ENCODE measurements around the gene DROSHA.

Gene DROSHA

DNA sequence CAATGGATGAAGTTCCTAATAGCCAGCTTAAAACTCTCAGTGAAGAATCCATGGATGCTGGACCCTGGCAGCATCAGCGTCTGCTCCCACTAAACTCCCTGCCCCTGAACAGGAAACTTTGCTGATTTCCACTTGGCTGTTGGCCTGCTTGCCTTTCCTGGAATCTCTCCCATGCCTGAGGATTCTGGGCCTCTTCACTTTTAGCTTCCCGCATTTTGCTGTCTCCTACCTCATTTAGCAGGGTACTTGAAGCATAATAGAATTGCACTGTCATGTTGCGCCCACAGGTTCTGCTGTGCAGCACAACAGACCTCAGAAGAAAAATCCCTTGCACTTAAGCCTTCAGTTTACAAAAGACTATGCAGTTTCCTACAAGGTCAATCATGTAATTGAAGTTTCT lies 127.6 kb downstream of the DROSHA start:
- no peak for TF ChIP-seq SIN3A (IDR thresholded peaks at IDR 0.05; ENCODE audit: borderline replicate concordance, insufficient read depth, low read length)
- TF ChIP-seq TAF1 (IDR thresholded peaks at IDR 0.05; ENCODE audit: borderline replicate concordance, insufficient read depth, low read length) = no peak
- TF ChIP-seq, protein P1, sequence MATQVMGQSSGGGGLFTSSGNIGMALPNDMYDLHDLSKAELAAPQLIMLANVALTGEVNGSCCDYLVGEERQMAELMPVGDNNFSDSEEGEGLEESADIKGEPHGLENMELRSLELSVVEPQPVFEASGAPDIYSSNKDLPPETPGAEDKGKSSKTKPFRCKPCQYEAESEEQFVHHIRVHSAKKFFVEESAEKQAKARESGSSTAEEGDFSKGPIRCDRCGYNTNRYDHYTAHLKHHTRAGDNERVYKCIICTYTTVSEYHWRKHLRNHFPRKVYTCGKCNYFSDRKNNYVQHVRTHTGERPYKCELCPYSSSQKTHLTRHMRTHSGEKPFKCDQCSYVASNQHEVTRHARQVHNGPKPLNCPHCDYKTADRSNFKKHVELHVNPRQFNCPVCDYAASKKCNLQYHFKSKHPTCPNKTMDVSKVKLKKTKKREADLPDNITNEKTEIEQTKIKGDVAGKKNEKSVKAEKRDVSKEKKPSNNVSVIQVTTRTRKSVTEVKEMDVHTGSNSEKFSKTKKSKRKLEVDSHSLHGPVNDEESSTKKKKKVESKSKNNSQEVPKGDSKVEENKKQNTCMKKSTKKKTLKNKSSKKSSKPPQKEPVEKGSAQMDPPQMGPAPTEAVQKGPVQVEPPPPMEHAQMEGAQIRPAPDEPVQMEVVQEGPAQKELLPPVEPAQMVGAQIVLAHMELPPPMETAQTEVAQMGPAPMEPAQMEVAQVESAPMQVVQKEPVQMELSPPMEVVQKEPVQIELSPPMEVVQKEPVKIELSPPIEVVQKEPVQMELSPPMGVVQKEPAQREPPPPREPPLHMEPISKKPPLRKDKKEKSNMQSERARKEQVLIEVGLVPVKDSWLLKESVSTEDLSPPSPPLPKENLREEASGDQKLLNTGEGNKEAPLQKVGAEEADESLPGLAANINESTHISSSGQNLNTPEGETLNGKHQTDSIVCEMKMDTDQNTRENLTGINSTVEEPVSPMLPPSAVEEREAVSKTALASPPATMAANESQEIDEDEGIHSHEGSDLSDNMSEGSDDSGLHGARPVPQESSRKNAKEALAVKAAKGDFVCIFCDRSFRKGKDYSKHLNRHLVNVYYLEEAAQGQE (IDR thresholded peaks at IDR 0.05; ENCODE audit: insufficient read depth in 1 of 2, low read depth in 2 of 2, low read length in 2 of 2) = no peak
- TF ChIP-seq FOXP2 (optimal IDR thresholded peaks at IDR 0.05; ENCODE audit: borderline replicate concordance, extremely low read depth, extremely low read length, insufficient read depth) = no peak
- TF ChIP-seq POLR2AphosphoS5 (IDR thresholded peaks at IDR 0.05; ENCODE audit: low read depth, low read length) = no peak

DNA sequence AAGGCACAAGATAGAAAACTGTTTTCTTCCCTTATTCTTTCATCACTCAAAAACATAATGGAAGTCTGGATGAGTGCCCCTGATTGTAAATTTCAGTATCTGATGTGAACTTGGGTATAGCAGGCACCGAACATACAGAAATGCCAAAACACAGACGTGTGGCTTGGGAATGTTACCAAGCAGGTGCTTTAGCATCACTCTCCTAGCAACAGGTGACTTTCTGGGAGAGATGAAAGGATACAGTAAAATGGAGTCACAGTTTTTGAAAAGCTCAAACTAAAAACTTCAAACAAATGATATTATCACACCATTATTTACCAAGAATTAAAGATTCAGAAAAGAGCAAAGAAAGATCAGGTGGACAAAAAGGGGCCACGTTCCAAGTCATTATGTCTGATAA lies 130.2 kb downstream of the DROSHA start:
- TF ChIP-seq TAF1 (IDR thresholded peaks at IDR 0.05; ENCODE audit: borderline replicate concordance, insufficient read depth, low read length) (no peak), SIN3A (IDR thresholded peaks at IDR 0.05; ENCODE audit: borderline replicate concordance, insufficient read depth, low read length) (no peak), POLR2AphosphoS5 (IDR thresholded peaks at IDR 0.05; ENCODE audit: low read depth, low read length) (no peak), FOXP2 (optimal IDR thresholded peaks at IDR 0.05; ENCODE audit: borderline replicate concordance, extremely low read depth, extremely low read length, insufficient read depth) (no peak)
- TF ChIP-seq, protein P1 (IDR thresholded peaks at IDR 0.05; ENCODE audit: insufficient read depth in 1 of 2, low read depth in 2 of 2, low read length in 2 of 2) = no peak

DNA sequence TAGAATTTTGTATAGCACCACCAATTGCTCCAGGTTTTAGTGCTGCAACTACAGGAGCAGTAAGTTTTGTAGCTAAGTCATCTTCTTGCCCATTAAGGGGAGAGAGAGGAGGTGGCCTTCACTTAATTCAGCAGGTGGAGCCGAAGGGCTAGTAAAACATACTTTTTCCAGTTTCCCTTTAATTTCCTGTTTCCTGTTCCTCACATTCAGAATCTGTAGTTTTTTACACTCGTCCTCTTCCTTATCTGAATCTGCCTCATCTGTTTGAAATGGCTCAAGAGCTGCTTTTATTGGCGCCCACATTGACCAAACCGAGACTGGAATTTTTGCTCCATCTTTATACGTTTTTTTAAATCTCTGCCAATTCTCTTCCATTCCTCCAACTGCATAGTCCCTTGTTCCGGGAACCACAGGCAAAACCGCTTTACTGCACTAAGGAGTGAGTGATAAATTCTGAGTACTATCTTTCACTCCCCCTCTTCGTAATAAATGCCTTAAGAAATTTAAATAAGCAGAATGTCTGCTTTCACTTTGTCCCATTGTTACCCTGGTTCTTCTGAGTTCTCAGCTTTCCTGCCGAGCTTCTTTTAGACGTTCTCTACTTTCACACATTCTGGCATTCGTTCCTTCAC lies 133.9 kb downstream of the DROSHA start:
- TF ChIP-seq, protein P1 (IDR thresholded peaks at IDR 0.05; ENCODE audit: insufficient read depth in 1 of 2, low read depth in 2 of 2, low read length in 2 of 2) = no peak
- no peak for TF ChIP-seq SIN3A (IDR thresholded peaks at IDR 0.05; ENCODE audit: borderline replicate concordance, insufficient read depth, low read length)
- TF ChIP-seq TAF1 (IDR thresholded peaks at IDR 0.05; ENCODE audit: borderline replicate concordance, insufficient read depth, low read length) = no peak
- TF ChIP-seq POLR2AphosphoS5 (IDR thresholded peaks at IDR 0.05; ENCODE audit: low read depth, low read length) = no peak
- TF ChIP-seq FOXP2 (optimal IDR thresholded peaks at IDR 0.05; ENCODE audit: borderline replicate concordance, extremely low read depth, extremely low read length, insufficient read depth) = no peak

DNA sequence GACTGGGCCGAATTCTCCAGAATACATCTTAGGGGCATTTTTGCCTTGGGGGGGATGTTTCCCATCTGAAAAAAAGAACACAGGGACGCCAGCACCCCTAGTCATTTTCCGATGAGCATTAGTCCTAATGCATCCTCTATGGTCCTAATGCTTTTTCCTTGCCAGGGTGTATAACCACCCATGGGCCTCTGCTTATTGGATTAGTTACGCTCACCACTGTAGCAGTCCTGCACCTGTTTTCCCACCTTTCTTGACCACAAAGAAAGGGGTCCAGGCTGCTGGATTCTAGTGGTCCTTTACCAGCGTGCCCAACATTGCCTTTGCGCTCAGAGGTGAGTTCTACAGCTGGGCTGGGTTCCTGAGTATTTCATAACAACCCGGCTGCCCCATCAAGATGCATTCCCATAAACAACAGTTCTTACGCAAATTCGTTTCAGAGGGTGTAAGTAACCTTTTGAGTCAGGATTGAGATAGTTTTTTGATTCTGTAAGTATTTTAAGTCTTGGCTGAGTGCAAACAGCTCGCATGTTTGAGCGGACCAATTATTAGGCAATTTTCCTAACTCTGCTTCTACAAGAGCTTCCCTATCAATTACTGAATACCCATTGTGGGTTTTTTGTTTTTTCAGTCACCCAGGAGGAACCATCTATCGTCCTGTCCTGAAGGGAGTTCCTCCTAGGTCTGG lies 135.1 kb downstream of the DROSHA start:
- TF ChIP-seq SIN3A (IDR thresholded peaks at IDR 0.05; ENCODE audit: borderline replicate concordance, insufficient read depth, low read length) = no peak
- TF ChIP-seq, protein P1 (IDR thresholded peaks at IDR 0.05; ENCODE audit: insufficient read depth in 1 of 2, low read depth in 2 of 2, low read length in 2 of 2) = no peak
- no peak for TF ChIP-seq FOXP2 (optimal IDR thresholded peaks at IDR 0.05; ENCODE audit: borderline replicate concordance, extremely low read depth, extremely low read length, insufficient read depth)
